K562 treated with DMSO at 1 percent for 4 hours (cell line): ENCODE results near the gene STOX2. TPM values are rescaled to one million over a fixed set of nuclear protein-coding genes. Genes with fewer than 3 reads are reported as not detected.

Source experiments
- total RNA-seq: library from RNA; unstranded; fragments of 300-600 nt; gene quantifications from 2 replicates; pipeline ENCODE4 v1.2.3, GENCODE V29; 2022; ENCODE audit not compliant: insufficient read depth

The STOX2 gene, protein sequence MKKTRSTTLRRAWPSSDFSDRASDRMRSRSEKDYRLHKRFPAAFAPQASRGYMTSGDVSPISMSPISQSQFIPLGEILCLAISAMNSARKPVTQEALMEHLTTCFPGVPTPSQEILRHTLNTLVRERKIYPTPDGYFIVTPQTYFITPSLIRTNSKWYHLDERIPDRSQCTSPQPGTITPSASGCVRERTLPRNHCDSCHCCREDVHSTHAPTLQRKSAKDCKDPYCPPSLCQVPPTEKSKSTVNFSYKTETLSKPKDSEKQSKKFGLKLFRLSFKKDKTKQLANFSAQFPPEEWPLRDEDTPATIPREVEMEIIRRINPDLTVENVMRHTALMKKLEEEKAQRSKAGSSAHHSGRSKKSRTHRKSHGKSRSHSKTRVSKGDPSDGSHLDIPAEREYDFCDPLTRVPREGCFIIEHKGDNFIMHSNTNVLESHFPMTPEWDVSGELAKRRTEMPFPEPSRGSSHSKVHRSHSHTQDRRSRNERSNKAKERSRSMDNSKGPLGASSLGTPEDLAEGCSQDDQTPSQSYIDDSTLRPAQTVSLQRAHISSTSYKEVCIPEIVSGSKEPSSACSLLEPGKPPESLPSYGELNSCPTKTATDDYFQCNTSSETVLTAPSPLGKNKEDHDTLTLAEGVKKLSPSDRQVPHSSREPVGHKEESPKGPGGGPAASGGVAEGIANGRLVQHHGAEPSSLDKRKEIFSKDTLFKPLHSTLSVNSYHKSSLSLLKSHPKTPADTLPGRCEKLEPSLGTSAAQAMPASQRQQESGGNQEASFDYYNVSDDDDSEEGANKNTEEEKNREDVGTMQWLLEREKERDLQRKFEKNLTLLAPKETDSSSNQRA (N-terminal part only)
- total RNA-seq: not detected in 2 replicates

GRCh38 chr4:183905081-183905592, at the start of gene STOX2:
TSS of gene STOX2 (plus strand) at chr4:183905307. CDS start at chr4:183906791, 1,484 bp downstream.

Other genes with a start within 250 kb of the STOX2 start
- 9.4 and 11.9 TPM in 2 replicates for gene RWDD4, start 246.1 kb upstream of the STOX2 start, total RNA-seq
- gene TRAPPC11, start 246.0 kb upstream of the STOX2 start, total RNA-seq: 16.3 and 20.7 TPM in 2 replicates